ENCODE data around the gene KRT33A. TPM values are rescaled to one million over a fixed set of nuclear protein-coding genes. Genes with fewer than 3 reads are reported as not detected.

The KRT33A gene
- total and polyA plus RNA-seq, 12 donors = not detected

GRCh38 chr17:41369713-41370112, 19.1 kb upstream of the KRT33A start, which contains the start of gene KRT33B:
KRT33B (minus strand) TSS chr17:41369813; CDS start chr17:41369750, 63 bp downstream.
- no peaks in the 10 kb centered on the region for H3K36me3 ChIP-seq (replicated peaks in 1 of 2)
- intact Hi-C loops (cut with DNase I) = no loop called here
- 89 to 100% (median 97%) methylated on average over 1 of the region's 1 CpG for WGBS, 4 donors

DNA sequence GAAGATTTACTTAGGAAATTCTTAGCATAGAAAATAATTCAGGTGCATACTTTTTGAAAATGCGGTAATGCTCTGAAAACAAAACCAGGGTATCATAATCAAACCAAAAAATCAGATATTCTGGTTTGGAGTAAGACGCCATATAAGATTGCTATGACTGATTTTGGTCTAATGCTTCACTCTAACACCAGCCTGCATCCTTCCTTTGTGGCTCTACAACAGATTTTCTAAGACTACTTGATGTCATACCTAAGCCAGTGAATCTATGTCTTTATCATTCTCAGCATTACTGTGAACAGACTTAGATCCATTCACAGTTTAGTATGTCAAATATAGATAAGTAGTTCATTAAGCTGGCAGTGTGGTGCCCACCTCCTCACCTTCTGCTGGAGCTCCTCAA, 18.4 kb upstream of the KRT33A start:
- Histone ChIP-seq H3K36me3 (replicated peaks in 1 of 2) (no peaks in the 10 kb centered on the region), H3K27ac (no peak overlapping the region), H3K9me3 (replicated peaks in 1 of 3) (no peaks in the 10 kb centered on the region), H3K27me3 (no peaks in the 10 kb centered on the region), H3K4me3 (no peak overlapping the region), H3K4me1 (replicated peaks in 1 of 2) (no peaks in the 10 kb centered on the region)
- 81 to 96% (median 91%) methylated on average over 2 of the region's 2 CpGs for WGBS, 4 donors
- TF ChIP-seq, protein P1, sequence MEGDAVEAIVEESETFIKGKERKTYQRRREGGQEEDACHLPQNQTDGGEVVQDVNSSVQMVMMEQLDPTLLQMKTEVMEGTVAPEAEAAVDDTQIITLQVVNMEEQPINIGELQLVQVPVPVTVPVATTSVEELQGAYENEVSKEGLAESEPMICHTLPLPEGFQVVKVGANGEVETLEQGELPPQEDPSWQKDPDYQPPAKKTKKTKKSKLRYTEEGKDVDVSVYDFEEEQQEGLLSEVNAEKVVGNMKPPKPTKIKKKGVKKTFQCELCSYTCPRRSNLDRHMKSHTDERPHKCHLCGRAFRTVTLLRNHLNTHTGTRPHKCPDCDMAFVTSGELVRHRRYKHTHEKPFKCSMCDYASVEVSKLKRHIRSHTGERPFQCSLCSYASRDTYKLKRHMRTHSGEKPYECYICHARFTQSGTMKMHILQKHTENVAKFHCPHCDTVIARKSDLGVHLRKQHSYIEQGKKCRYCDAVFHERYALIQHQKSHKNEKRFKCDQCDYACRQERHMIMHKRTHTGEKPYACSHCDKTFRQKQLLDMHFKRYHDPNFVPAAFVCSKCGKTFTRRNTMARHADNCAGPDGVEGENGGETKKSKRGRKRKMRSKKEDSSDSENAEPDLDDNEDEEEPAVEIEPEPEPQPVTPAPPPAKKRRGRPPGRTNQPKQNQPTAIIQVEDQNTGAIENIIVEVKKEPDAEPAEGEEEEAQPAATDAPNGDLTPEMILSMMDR (IDR thresholded peaks at IDR 0.05) = no peak
- TF ChIP-seq POLR2A (IDR thresholded peaks at IDR 0.05) = no peak
- DNase-seq = no peak
- intact Hi-C loops (cut with DNase I) = no loop called here

More at GRCh38 chr17:41369713-41370112, 19.1 kb upstream of the KRT33A start, which contains the start of gene KRT33B:
- no peak for DNase-seq
- Histone ChIP-seq H3K27ac (no peak within 1 kb of the TSS), H3K4me1 (replicated peaks in 1 of 2) (no peaks in the 10 kb centered on the region), H3K4me3 (no peak within 1 kb of the TSS), H3K27me3 (no peaks in the 10 kb centered on the region), H3K9me3 (replicated peaks in 1 of 3) (no peaks in the 10 kb centered on the region)
- TF ChIP-seq, protein P1 (IDR thresholded peaks at IDR 0.05) = no peak
- TF ChIP-seq POLR2A (IDR thresholded peaks at IDR 0.05) = no peak

DNA sequence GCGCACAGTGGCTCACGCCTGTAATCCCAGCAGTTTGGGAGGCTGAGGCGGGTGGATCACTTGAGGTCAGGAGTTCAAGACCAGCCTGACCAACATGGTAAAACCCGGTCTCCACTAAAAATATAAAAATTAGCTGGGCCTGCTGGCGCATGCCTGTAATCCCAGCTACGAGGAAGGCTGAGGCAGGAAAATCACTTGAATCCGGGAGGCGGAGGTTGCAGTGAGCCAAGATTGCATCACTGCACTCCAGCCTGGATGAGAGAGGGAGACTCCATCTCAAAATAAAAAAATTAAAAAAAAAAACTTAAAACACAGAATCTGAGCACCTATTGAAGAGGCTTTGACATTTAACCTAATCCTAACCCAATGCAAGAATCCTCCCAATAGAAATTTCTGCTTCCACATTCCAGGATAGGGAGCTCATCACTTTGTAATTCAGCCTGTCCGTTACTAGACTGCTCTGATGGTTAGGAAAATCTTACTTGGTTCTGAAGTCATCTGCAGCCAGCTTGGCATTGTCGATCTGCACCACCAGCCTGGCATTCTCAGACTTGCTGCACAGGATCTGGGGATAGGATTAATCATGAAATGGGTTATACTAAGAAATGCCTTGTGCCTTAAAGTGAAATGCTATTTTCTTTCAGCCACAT, 16.9 kb upstream of the KRT33A start:
- Histone ChIP-seq H3K4me1 (replicated peaks in 1 of 2) (no peaks in the 10 kb centered on the region), H3K27ac (no peak overlapping the region), H3K9me3 (replicated peaks in 1 of 3) (no peaks in the 10 kb centered on the region), H3K4me3 (no peak overlapping the region), H3K27me3 (no peaks in the 10 kb centered on the region), H3K36me3 (replicated peaks in 1 of 2) (no peaks in the 10 kb centered on the region)
- intact Hi-C loops (cut with DNase I) = no loop called here
- no peak for DNase-seq
- TF ChIP-seq POLR2A (IDR thresholded peaks at IDR 0.05) = no peak
- TF ChIP-seq, protein P1 (IDR thresholded peaks at IDR 0.05) = no peak
- WGBS, 4 donors = 82 to 89% (median 88%) methylated on average over 10 of the region's 10 CpGs

- TF ChIP-seq, protein P1 (IDR thresholded peaks at IDR 0.05) = no peak
- no peak for TF ChIP-seq POLR2A (IDR thresholded peaks at IDR 0.05)
- intact Hi-C loops (cut with DNase I) = no loop called here
- H3K9me3 ChIP-seq (replicated peaks in 1 of 3) = no peaks in the 10 kb centered on the region
Observed at GRCh38 chr17:41366070-41366469, 15.4 kb upstream of the KRT33A start.

More at GRCh38 chr17:41366070-41366469, 15.4 kb upstream of the KRT33A start:
- Histone ChIP-seq H3K27ac (no peak overlapping the region), H3K36me3 (replicated peaks in 1 of 2) (no peaks in the 10 kb centered on the region), H3K4me1 (replicated peaks in 1 of 2) (no peaks in the 10 kb centered on the region), H3K27me3 (no peaks in the 10 kb centered on the region), H3K4me3 (no peak overlapping the region)
- DNase-seq = no peak
